Endometrium (tissue), 2 donors: ENCODE measurements around the gene PARP9.

Source experiments
- FAIRE-seq: peaks from 2 replicates; lab custom pipeline; 2012; peaks lifted over from hg19 to GRCh38; lab: Jason Lieb, UNC
- donor health status: control.
- donor health status: control.

The PARP9 gene

DNA sequence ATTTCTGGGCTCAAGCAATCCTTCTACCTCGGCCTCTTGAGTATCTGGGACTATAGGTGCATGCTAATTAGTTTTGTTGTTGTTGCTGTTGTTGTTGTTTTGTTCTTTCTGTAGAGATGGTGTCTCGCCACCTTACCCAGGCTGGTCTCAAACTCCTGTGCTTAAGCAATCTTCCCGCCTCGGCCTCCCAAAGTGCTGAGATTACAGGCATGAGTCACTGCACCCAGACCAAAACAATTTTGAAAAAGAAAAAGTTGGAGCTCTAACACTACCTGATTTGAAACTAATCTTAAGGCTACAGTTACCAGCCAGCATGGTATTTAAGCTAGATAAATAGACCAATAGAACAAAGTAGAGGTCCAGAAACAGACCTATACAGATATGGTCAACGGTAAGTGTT is 79.1 kb downstream of the PARP9 start:
- no peak for FAIRE-seq

DNA sequence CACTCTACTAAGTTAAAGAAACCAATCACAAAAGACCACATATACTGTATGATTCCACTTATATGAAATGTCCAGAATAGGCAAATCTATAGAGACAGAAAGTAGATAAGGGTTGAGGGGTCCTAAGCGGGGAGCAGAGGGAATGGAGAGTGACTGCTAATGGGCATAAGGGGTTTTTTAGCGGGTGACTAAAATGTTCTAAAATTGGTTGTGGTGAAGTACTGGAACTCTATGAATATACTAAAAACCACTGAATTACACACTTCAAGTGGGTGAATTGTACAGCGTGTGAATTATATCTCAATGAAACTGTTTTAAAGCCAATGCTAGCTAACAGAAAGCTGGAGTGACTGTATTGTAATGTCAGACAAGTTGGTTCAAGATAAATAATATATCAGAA is 82.7 kb downstream of the PARP9 start:
- FAIRE-seq: no peak
